Testis (tissue), 3 donors: ENCODE data around the gene AKR1B1. TPM values are rescaled to one million over a fixed set of nuclear protein-coding genes. Genes with fewer than 3 reads are reported as not detected.

Source experiments
- DNase-seq: peaks from one replicate; pipeline ENCODE4 v3.0.0-alpha.2; 2019
- H3K27ac ChIP-seq, 2 donors: fragments of 200-600 bp; sonication (generic); one replicate each; pipeline ENCODE4 v1.5.1; 2019
- H3K27me3 ChIP-seq: fragments of 200-600 bp; sonication (generic); one replicate; pipeline ENCODE4 v1.5.1; 2019
- H3K36me3 ChIP-seq: fragments of 200-600 bp; sonication (generic); one replicate; pipeline ENCODE4 v1.5.1; 2017; ENCODE audit warnings: low read depth; ENCODE audit errors: missing control alignments
- H3K4me1 ChIP-seq: fragments of 200-600 bp; sonication (generic); one replicate; pipeline ENCODE4 v1.5.1; 2019
- H3K4me3 ChIP-seq, 2 donors: fragments of 200-600 bp; sonication (generic); one replicate each; pipeline ENCODE4 v1.5.1; 2017 to 2019
- H3K9me3 ChIP-seq: fragments of 200-600 bp; sonication (generic); one replicate; pipeline ENCODE4 v1.5.1; 2017
- CTCF ChIP-seq, 3 experiments: fragments of 450-650 bp in 2 of 3; fragments of 200-600 bp in 1 of 3; sonication (generic) in 1 of 3; IDR thresholded peaks; one replicate each; pipeline ENCODE4 v1.5.1; 2016 to 2019; ENCODE audit warnings: antibody characterized with exemption in 3 of 3, mild to moderate bottlenecking in 2 of 3, moderate library complexity in 1 of 3
- POLR2A ChIP-seq: fragments of 450-650 bp; IDR thresholded peaks from one replicate; pipeline ENCODE4 v1.6.1; 2017; ENCODE audit warnings: antibody characterized with exemption, mild to moderate bottlenecking, moderate library complexity
- WGBS, 2 donors: methylation state at CpG; one replicate each; pipeline ENCODE4 v1.1.5; 2018; 5-methylcytosine and 5-hydroxymethylcytosine counted together
- intact Hi-C: fragments of 100-400 bp; cut with DNase I; formaldehyde crosslinking; loops from one replicate; pipeline ENCODE4 v1.15.1; 2023; ENCODE audit warnings: low total_unique reads
- polyA plus RNA-seq: library from polyadenylated mRNA; stranded (reverse); fragments of 350-450 nt; fragmentation: Illumina TruSeq; extraction: RNeasy Lipid Tissue Mini Kit (QIAGEN cat#74804); gene quantifications from one replicate; pipeline ENCODE4 v1.2.3, GENCODE V29; 2014; ENCODE audit warnings: low read depth, low replicate concordance; ENCODE audit not compliant: insufficient read depth
- total RNA-seq, 2 donors: library from RNA; depleted of rRNA; stranded (reverse); fragments of >200 nt; gene quantifications; one replicate each; pipeline ENCODE4 v1.2.3, GENCODE V29; 2016

The AKR1B1 gene
- total and polyA plus RNA-seq, 3 donors from 2014 or later, result 99.8 to 129 (median 105) TPM

DNA sequence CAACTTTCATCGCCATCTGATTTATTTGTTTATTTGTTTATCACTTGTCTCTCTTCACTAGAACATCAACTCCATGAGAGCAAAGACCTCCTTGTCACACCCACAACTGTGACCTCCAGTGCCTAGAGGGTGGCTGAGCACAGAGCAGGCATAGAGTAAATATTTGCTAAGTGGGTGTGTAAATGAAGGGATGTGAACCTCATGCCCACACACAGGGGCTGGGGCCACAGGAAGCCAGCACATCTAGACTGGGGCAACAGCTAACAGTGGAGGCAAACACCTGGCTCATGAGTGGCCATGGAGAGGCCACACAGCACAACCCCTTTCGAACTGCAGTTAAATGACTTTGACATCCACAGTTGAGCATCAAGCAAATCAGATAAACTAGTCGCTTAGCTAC lies 39.8 kb downstream of the AKR1B1 start:
- 94 to 98% methylated on average over 3 of the region's 3 CpGs for WGBS, 2 donors
- intact Hi-C loops, result no loop called here
- no peaks in the 10 kb centered on the region for H3K27me3 ChIP-seq
- TF ChIP-seq CTCF (IDR thresholded peaks at IDR 0.05) (no peak), POLR2A (no peak)
- no peak for DNase-seq
- no peaks in the 10 kb centered on the region for H3K36me3 ChIP-seq
- no peaks in the 10 kb centered on the region for H3K9me3 ChIP-seq
- no peak overlapping the region for H3K27ac ChIP-seq
- H3K4me3 ChIP-seq, result no peak overlapping the region
- H3K4me1 ChIP-seq, result no peaks in the 10 kb centered on the region

- intact Hi-C loops, result no loop called here
- Histone ChIP-seq H3K27ac (no peak overlapping the region), H3K27me3 (no peaks in the 10 kb centered on the region), H3K9me3 (no peaks in the 10 kb centered on the region), H3K36me3 (no peaks in the 10 kb centered on the region), H3K4me1 (no peaks in the 10 kb centered on the region), H3K4me3 (no peak overlapping the region)
- DNase-seq, result no peak
- TF ChIP-seq CTCF (IDR thresholded peaks at IDR 0.05) (no peak), POLR2A (no peak)
Measured at GRCh38 chr7:134415700-134416099, 43.2 kb downstream of the AKR1B1 start.

DNA sequence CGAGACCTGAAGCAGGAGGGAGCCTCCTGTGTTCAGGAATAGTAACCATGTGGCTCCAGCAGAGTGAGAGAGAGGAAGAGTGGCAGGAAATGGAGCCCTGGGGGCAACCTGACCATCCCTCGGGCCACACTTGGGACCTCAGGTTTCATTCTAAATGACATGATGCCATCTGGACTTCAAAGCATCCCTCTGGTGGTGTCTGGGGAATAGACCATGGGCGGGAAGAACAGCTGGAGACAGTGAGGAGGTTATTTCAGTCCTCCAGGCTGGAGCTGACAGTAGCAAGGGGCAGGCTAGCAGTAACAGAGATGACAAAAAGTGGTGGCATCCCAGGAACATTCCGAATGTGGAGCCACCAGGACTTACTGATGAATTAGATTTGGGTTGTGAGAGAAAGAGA lies 44.8 kb downstream of the AKR1B1 start:
- no peaks in the 10 kb centered on the region for H3K27me3 ChIP-seq
- intact Hi-C loops, result no loop called here
- H3K27ac ChIP-seq, result no peak overlapping the region
- H3K36me3 ChIP-seq, result no peaks in the 10 kb centered on the region
- H3K4me1 ChIP-seq, result no peaks in the 10 kb centered on the region
- H3K9me3 ChIP-seq, result no peaks in the 10 kb centered on the region
- TF ChIP-seq POLR2A (no peak), CTCF (IDR thresholded peaks at IDR 0.05) (no peak)
- WGBS, 2 donors, result 83 to 84% methylated on average over 4 of the region's 4 CpGs
- no peak overlapping the region for H3K4me3 ChIP-seq
- DNase-seq, result no peak

DNA sequence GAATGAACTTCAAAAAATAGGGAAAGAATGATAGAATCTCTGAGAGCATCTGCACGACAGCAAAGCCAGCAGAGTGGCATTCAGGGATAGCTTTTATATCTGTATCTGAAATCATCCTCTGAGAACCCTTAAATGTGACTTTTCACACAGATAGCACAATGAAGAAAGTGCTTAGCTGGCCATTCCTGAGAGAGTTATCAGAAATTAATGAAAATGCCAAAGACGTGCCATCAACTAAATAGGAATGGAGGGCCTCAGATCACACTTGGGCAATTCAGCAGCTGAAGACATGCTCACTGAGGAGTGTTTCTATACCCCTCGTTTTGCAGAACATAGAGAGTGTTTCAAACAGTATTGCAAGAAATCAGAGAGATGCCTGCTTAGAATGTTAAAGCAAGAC lies 51.6 kb downstream of the AKR1B1 start:
- no peak overlapping the region for H3K4me3 ChIP-seq
- H3K4me1 ChIP-seq, result no peaks in the 10 kb centered on the region
- WGBS, 2 donors, result 72 to 76% methylated on average over 3 of the region's 3 CpGs
- H3K9me3 ChIP-seq, result no peaks in the 10 kb centered on the region
- DNase-seq, result no peak
- H3K36me3 ChIP-seq, result no peaks in the 10 kb centered on the region
- intact Hi-C loops, result no loop called here
- no peaks in the 10 kb centered on the region for H3K27me3 ChIP-seq
- H3K27ac ChIP-seq, result no peak overlapping the region
- TF ChIP-seq POLR2A (no peak), CTCF (IDR thresholded peaks at IDR 0.05) (no peak)

- WGBS, 2 donors, result 73 to 81% methylated on average over 2 of the region's 2 CpGs
Measured at GRCh38 chr7:134406431-134406830, 52.5 kb downstream of the AKR1B1 start.

More at GRCh38 chr7:134406431-134406830, 52.5 kb downstream of the AKR1B1 start:
- Histone ChIP-seq H3K4me1 (no peaks in the 10 kb centered on the region), H3K27me3 (no peaks in the 10 kb centered on the region), H3K36me3 (no peaks in the 10 kb centered on the region), H3K27ac (no peak overlapping the region), H3K9me3 (no peaks in the 10 kb centered on the region), H3K4me3 (no peak overlapping the region)
- intact Hi-C loops, result no loop called here
- TF ChIP-seq CTCF (IDR thresholded peaks at IDR 0.05) (no peak), POLR2A (no peak)
- no peak for DNase-seq
